Kidney capillary endothelial cell (primary cell): Measurements from ENCODE around the gene C1orf116.
A peak's percentile ranks its signal among the peaks of the same experiment; 100 is the strongest.

Source experiments
- DNase-seq: peaks from one replicate; pipeline ENCODE4 v3.0.0-alpha.2; 2018; ENCODE audit warnings: low spot score

Gene C1orf116

GRCh38 chr1:207032528-207033017, at the start of gene C1orf116:
TSS of gene C1orf116 (minus strand) at chr1:207032756. CDS start at chr1:207027598, 5,158 bp downstream.
- DNase-seq = no peak

- DNase-seq = no peak
These were observed 49.2 kb upstream of the C1orf116 start for GRCh38 chr1:207081806-207082205.

DNA sequence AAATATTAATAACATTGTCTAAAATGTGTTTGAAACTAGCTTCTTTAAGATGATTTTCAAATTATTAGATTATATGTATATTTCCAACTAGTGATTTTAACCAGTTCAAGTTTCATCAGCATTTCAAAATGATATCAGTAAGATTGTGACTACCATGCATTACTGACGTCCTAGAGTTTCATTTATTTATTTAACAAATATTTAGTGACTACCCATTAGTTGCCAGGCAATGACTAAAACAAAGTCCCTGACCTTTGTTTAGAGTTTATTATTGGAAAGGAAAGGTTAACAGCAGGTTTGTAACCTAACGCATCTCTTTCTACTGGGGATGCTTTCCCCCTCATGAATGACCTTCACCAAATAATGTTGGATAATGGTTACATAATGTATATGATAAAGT, 48.5 kb upstream of the C1orf116 start:
- no peak for DNase-seq

DNA sequence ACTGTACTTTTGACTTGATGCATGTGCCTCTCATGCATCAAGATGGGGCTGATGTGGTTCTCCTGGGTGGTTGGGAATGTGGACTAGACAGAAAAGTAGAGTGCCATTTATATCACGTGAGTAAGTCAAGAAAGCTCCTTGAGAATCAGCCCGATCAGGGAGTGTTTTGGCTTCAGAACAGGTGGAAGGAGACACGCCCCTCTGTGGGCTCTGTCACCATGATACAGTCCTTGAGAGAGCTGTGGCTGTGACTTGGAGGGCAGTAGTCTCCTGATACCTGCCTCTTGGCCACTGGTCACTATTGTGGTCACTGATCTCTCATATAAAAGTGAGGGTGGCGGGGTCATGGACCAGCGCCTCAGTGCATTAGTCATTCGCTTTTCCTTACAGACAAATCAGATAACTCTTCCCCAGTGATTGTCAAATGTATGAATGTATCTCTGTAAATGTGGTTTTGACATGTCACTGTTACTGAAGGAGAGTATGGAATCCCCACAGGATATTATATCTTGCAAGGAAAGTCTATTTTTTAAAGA, 47.2 kb upstream of the C1orf116 start:
- no peak for DNase-seq

DNA sequence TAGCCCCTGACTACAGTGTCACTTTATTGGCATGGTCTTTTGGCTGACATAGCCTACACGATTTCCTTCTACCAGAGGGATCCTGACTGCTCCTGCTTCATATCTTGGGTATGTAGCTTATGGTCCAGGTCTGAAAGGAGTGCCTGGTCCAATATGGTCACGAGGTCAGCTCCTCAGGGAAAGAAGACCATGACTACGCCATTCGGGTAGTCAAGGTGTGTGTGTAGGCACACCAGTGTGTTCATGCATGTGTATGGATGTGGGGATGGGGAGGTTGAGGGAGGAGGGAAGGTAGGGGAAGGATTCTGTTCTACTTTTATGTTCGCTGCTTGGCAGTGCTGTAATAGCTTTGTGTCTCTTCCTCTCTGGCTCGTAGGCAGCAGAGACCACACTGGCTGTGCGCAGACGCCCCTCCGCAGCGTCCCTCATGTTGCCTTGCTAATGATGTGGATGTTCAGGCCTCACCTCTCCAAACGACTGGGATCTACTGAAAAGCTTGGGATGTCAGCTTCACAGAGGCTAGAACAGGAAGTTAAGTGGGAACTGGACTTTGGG, 46.1 kb upstream of the C1orf116 start:
- no peak for DNase-seq

GRCh38 chr1:207077470-207078377, 45.2 kb upstream of the C1orf116 start:
- DNase-seq = peak; percentile 66

DNA sequence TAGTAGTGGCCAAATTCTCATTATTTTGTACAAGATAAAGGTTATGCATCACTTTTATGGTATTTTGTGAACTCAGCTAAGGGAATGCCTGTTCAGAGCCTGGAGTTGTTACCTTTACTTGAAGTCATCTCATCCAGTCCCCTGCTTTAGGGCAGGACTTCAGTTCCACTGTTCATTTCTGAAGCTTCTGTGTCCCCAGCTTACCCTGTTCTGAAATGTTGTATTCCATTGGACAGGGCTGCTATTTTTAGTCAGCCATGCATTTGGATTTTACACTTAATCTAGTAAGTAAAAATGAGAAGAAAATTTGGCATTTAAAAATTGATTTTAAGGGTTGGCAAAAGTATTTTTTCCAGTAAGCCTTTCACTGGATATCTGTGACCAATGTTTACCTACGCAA, 44.5 kb upstream of the C1orf116 start:
- DNase-seq = no peak

- no peak for DNase-seq
These were observed 43.8 kb upstream of the C1orf116 start for GRCh38 chr1:207076181-207076955.

GRCh38 chr1:207073906-207074820, 41.6 kb upstream of the C1orf116 start:
- no peak for DNase-seq

GRCh38 chr1:207072233-207072632, 39.7 kb upstream of the C1orf116 start:
- no peak for DNase-seq

DNA sequence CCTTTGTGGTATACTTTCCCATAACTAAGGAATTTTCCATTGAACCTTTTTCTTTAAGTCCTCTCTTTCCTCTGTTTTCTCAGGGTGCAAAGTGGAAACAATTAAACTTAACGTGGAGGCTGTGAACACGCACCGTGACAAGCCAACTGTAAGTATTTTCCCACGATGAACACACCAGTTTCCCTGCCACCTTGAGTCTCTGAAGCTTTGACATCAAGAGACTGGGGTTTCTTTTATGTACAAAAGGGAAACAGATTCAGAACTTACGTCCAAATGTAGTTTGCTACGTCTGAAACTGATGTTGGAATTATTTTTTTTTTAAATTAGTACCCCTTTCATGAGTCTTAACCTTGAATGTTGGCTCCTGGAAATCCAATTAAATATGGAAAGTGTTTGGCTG, 38.9 kb upstream of the C1orf116 start:
- DNase-seq = no peak

DNA sequence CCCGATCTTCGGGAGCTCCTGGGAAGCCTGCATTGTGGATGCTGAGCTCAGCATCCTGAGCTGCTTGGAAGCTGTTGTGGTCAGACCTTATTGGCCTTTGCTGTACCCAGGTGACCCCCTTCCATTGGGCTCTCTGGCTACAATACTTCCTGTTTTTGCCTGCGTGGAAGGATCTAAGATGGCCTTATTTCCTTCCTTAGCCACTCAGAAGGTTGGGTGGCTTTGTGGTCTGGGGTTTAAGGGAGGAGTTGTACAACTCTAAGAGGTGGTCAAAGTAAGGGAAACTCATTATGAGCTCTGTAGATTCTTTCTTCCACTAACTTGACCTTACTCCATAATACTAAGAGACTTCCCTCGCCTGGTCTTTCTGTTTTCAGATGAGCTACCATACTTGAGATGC, 38.3 kb upstream of the C1orf116 start:
- DNase-seq = no peak

DNA sequence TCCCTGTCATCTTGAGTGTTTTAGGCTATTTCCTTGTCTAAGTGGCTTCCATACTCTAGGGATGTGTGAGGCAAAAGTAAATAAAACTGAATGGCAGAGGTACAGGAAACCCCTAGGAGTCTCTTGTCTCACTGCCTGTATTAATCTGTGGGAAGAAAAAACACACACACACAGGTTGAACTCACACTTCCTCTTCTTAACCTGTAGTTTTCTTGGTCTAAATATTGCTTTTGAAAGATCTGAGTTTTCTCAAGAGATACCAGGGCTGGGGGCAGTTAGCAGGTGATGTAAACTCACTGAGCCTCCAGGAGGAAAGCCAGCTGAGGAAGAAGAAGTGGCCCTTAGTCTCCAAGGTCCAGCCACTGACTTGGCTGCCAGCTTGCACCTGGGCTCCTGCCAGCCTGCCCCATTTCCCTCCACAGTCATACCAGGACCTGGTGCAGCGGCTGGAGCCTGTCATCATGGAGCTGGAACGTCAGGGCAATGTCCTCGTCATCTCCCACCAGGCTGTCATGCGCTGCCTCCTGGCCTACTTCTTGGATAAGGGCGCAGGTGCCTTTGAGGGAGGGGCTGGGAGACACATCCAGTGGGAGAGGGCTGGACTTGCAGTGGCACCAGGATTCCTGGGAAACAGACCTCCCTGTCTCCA, 37.4 kb upstream of the C1orf116 start:
- DNase-seq = no peak

GRCh38 chr1:207069061-207069460, 36.5 kb upstream of the C1orf116 start:
- DNase-seq = no peak

DNA sequence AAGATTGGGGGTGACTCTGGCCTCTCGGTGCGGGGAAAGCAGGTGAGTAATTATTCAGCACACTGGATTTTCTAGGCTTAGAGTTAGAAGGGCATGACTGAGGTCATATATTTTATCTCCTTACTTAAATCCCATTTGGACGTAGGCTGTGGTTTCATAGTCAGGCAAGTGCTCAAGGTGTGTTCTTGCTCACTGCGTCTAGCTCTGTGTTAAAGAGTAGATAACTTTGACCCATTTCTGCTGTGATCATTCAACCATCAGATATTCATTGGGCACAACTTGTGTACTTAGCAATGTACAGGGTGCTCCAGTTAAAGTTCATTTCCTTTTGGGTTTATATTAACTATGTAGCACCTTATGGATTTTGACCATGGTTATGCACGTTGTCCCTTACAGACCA, 35.1 kb upstream of the C1orf116 start:
- no peak for DNase-seq

- DNase-seq = no peak
These were observed 34.6 kb upstream of the C1orf116 start for GRCh38 chr1:207067185-207067584.

- DNase-seq = no peak
These were observed 32.0 kb upstream of the C1orf116 start for GRCh38 chr1:207064561-207064960.

- DNase-seq = no peak
These were observed 30.5 kb upstream of the C1orf116 start for GRCh38 chr1:207063014-207063413.

- no peak for DNase-seq
These were observed 29.5 kb upstream of the C1orf116 start for GRCh38 chr1:207062058-207062457.

- DNase-seq = no peak
These were observed 28.0 kb upstream of the C1orf116 start for GRCh38 chr1:207060596-207060995.

DNA sequence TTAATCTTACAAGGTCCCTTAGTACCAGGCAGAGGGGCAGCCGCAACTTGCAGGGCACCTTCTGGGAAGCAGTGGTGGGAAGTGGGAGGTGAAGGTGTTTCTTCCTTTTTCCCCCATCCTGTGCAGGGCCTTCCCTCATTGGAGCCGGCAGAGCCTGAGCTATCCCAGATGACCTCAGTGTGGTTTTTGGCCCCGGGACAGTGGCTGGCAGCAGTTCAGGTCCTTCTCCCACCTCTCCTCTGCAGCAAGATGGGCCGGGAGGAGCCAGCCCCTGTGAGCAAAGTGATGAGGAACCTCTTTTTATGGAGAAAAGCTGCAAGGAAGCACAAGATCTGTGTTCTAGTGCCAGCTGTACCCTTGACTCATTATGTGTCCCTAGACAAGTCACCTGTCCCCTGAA, 27.3 kb upstream of the C1orf116 start:
- DNase-seq = no peak
